Brain microvascular endothelial cell (primary cell): Measurements from ENCODE around the gene GFRA3.

Source experiments
- DNase-seq: peaks from one replicate; pipeline ENCODE4 v3.0.0-alpha.2; 2020
- H3K27ac ChIP-seq: fragments of 250-450 bp; sonication (Bioruptor Pico); 2 replicates; pipeline ENCODE4 v1.5.1; 2020; ENCODE audit warnings: mild to moderate bottlenecking, moderate library complexity
- H3K27me3 ChIP-seq: fragments of 250-450 bp; sonication (Bioruptor Pico); replicated peaks from 2 replicates; pipeline ENCODE4 v1.5.1; 2020; ENCODE audit warnings: mild to moderate bottlenecking
- H3K36me3 ChIP-seq: fragments of 250-450 bp; sonication (Bioruptor Pico); replicated peaks from 2 replicates; pipeline ENCODE4 v1.5.1; 2020; ENCODE audit warnings: mild to moderate bottlenecking
- H3K4me3 ChIP-seq: 2 replicates; pipeline ENCODE4 v1.5.1; 2011; ENCODE audit warnings: low read depth, mild to moderate bottlenecking, control low read depth, low read length, moderate library complexity
- in situ Hi-C: cut with HindIII; loops from 2 replicates; pipeline ENCODE4 v1.10.0; 2017; ENCODE audit warnings: low sequenced_read_pairs, low pct_ligation_motif_present
- TF ChIP-seq, protein P1 (sequence below): IDR thresholded peaks from 2 replicates; pipeline ENCODE4 v1.5.1; 2011; ENCODE audit warnings: low read depth, mild to moderate bottlenecking, moderate library complexity, low read length, control low read depth, inconsistent platforms; ENCODE audit errors: missing control alignments

Gene GFRA3

DNA sequence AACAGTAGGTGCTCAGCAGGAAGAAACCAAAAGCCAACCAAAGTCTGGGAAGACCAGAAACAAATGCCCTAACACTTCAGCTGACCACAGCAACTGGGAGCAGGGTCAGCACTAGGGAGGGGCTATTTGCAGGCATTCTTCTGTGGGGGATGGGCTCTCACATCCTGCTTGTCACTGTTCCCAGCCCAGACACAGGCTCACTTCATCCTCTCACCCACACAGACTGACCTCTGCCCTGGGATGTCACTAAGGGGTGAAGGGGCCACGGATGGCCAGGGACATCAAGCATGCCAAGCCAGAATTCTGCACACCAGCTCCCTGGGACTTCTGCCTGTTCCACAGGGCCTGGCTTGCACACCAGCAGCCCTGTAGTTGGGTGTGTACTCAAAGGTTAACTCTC lies 28.7 kb downstream of the GFRA3 start:
- no peak for DNase-seq
- no peak overlapping the region for H3K27ac ChIP-seq
- no peaks in the 10 kb centered on the region for H3K36me3 ChIP-seq
- TF ChIP-seq, protein P1, sequence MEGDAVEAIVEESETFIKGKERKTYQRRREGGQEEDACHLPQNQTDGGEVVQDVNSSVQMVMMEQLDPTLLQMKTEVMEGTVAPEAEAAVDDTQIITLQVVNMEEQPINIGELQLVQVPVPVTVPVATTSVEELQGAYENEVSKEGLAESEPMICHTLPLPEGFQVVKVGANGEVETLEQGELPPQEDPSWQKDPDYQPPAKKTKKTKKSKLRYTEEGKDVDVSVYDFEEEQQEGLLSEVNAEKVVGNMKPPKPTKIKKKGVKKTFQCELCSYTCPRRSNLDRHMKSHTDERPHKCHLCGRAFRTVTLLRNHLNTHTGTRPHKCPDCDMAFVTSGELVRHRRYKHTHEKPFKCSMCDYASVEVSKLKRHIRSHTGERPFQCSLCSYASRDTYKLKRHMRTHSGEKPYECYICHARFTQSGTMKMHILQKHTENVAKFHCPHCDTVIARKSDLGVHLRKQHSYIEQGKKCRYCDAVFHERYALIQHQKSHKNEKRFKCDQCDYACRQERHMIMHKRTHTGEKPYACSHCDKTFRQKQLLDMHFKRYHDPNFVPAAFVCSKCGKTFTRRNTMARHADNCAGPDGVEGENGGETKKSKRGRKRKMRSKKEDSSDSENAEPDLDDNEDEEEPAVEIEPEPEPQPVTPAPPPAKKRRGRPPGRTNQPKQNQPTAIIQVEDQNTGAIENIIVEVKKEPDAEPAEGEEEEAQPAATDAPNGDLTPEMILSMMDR = no peak
- in situ Hi-C loops = no loop called here
- H3K27me3 ChIP-seq = peaks cover 8% of the 10 kb centered on the region
- H3K4me3 ChIP-seq = no peak overlapping the region

DNA sequence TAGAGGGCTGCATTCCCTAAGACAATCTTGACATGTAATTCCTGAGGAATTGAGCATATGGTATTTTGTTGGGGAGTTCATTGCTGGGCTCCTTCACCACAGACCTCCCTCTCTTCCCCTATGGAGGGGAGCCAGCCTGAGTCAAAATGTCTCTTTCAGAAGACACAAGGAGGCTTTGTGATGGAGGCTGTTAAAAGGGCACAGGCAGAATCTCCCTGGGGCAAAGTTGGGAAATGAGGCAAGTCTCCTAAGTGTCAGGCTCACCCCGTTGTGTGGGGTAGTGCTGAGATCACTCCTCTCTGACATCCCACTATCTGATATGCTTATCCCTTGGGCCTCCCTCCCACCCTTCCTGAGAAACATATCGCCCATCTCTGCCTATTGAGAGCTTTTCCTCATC lies 30.6 kb downstream of the GFRA3 start:
- TF ChIP-seq, protein P1 = no peak
- Histone ChIP-seq H3K4me3 (no peak overlapping the region), H3K36me3 (no peaks in the 10 kb centered on the region), H3K27me3 (peaks cover 13% of the 10 kb centered on the region), H3K27ac (no peak overlapping the region)
- no peak for DNase-seq
- in situ Hi-C loops = no loop called here

DNA sequence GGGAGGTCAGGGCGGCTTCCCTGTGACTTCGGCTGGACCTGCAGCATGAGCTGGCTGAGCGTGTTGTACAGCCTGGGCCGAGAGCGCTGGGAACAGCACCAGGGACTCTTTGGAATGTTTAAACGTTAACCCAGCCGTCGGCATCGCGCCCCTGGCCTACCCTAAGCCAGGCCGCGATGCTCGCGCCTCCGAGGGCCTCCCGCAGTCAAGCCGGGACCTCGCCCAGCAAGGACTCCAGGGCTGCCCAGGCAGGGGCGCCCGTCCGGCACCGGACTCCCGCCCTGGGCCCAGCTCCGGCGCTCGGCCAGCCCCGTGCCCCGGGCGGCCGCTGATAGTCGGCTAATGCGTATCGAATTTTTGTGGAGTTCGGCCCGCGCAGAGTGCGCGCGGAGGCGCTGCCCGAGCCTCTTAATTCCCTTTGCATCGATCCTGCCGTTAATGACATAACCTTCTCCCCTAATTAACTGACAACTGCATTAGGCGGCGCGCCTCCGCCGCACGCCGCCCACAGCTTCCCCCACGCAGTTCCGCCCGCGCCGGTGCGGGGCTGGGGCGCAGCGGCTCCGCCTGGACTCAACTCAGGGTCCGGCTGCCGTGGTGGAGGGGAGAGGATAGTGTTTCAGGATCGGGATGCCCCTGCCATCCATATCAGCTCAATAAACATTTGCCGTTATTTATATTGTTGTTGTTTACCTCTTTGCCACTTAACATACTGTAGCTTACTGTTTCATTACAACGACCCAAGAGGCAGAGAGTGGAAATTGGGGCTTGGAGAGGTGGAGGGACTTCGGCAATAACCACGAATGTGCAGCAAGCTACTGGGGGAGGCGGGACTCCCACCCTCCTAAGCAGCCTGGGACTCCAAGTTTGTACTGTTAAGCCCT lies 32.5 kb downstream of the GFRA3 start:
- peak overlapping the region; percentile 52 for H3K4me3 ChIP-seq
- peaks cover 13% of the 10 kb centered on the region for H3K27me3 ChIP-seq
- no peaks in the 10 kb centered on the region for H3K36me3 ChIP-seq
- no peak for DNase-seq
- in situ Hi-C loops = no loop called here
- no peak overlapping the region for H3K27ac ChIP-seq
- TF ChIP-seq, protein P1 = no peak

DNA sequence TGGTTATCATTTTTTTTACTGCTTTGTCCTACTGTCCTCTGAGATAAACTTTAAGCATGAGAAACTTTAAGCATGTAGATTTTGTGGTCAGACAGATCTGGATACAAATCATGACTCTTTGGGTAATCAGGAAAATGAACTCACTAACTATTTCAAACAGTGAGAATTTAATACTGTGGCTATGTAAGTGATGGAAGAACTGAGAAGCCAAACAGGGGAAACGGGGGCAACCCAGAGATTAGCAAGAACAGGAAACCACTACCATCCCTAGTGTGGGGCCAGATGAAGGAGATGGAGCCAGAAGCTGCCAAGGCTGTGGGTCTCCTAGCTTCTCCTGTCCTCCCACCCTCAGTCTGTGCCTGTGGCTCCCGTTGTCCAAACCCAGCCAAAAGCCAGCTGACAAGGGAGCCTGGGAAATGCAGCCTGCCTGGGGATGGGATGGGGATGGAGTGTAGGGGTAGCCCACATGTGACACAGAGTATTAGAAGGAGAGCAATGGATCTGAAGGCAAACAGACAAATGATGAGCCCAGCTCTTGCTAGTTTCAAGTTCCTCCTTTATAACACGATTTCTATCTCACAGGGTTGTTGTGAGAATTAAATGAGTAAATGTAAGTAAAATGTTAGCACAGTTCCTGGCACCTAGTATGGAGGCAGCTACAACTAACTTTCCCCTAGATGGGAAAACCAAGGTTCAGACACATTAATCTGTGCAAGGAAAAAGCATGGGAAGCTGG lies 33.6 kb downstream of the GFRA3 start:
- H3K4me3 ChIP-seq = no peak overlapping the region
- TF ChIP-seq, protein P1 = no peak
- no peaks in the 10 kb centered on the region for H3K36me3 ChIP-seq
- H3K27ac ChIP-seq = no peak overlapping the region
- in situ Hi-C loops = no loop called here
- H3K27me3 ChIP-seq = peaks cover 13% of the 10 kb centered on the region
- no peak for DNase-seq

DNA sequence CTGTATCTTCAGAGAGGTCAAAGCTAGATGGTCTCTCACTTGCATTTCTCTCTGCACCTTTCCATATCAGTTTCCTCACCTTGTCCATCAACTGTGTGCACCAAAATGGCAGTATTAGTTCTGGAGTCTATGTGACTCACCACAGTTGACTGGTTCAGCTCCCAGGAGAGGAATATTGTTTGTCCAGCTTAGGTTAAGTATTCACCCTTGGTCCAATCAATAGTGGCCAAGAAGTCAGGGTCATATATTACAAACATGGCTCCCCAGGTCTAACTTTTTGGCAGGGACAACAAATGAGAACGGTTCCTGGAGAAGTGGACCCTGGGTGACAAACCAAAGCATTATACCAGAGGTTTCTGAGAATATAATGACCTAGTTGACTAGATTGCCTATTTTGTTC lies 36.4 kb downstream of the GFRA3 start:
- Histone ChIP-seq H3K27me3 (peaks cover 13% of the 10 kb centered on the region), H3K36me3 (no peaks in the 10 kb centered on the region), H3K4me3 (no peak overlapping the region), H3K27ac (no peak overlapping the region)
- TF ChIP-seq, protein P1 = no peak
- DNase-seq = no peak
- in situ Hi-C loops = no loop called here
